A549 (cell line): ENCODE measurements around the gene RLN3.

ENCODE experiments used
- CBX2 ChIP-seq: fragments of 200-600 bp; sonication (generic); IDR thresholded peaks from 2 replicates; pipeline ENCODE4 v1.6.1; 2016; ENCODE audit warnings: low read depth, mild to moderate bottlenecking, borderline replicate concordance
- CTCF ChIP-seq: fragments of >200 bp; sonication (Bioruptor Twin); formaldehyde crosslinking; IDR thresholded peaks from 3 replicates; pipeline ENCODE4 v1.5.1; 2016
- JUNB ChIP-seq: fragments of >200 bp; sonication (Bioruptor Twin); formaldehyde crosslinking; IDR thresholded peaks from 2 replicates; pipeline ENCODE4 v1.6.1; 2016
- MAFK ChIP-seq: fragments of 450-650 bp; IDR thresholded peaks from 2 replicates; pipeline ENCODE4 v1.6.1; 2014; ENCODE audit not compliant: partially characterized antibody
- NR3C1 ChIP-seq: fragments of >200 bp; sonication (Bioruptor Twin); formaldehyde crosslinking; IDR thresholded peaks from 3 replicates; pipeline ENCODE4 v1.6.1; 2017
- POLR2A ChIP-seq: IDR thresholded peaks from 2 replicates; pipeline ENCODE4 v1.6.1; 2012; ENCODE audit warnings: mild to moderate bottlenecking, low read length
- RAD21 ChIP-seq, 2 experiments: fragments of >200 bp in 1 of 2; sonication (Bioruptor Twin) in 1 of 2; formaldehyde crosslinking in 1 of 2; IDR thresholded peaks in 1 of 2; conservative IDR thresholded peaks in 1 of 2; 2 replicates in 1 of 2; 3 replicates in 1 of 2; pipeline ENCODE4 v1.6.1; 2012 to 2018; ENCODE audit warnings: inconsistent platforms in 1 of 2
- RARB ChIP-seq: fragments of 250-450 bp; sonication (Bioruptor Pico); IDR thresholded peaks from 2 replicates; pipeline ENCODE4 v1.8.0; 2021; ENCODE audit warnings: mild to moderate bottlenecking, moderate library complexity
- REST ChIP-seq: fragments of 200-600 bp; sonication (generic); IDR thresholded peaks from 2 replicates; pipeline ENCODE4 v1.6.1; 2016; ENCODE audit warnings: antibody characterized with exemption, mild to moderate bottlenecking, moderate library complexity
- SMC3 ChIP-seq: fragments of >200 bp; sonication (Bioruptor Twin); formaldehyde crosslinking; IDR thresholded peaks from 3 replicates; pipeline ENCODE4 v1.6.1; 2018; ENCODE audit warnings: inconsistent platforms
- USF2 ChIP-seq: fragments of 450-650 bp; IDR thresholded peaks from 2 replicates; pipeline ENCODE4 v1.6.1; 2014; ENCODE audit warnings: antibody characterized with exemption

GRCh38 chr19:14052470-14052869, 24.5 kb downstream of the RLN3 start:
- TF ChIP-seq CTCF = no peak
- TF ChIP-seq MAFK = no peak
- TF ChIP-seq RARB (CRISPR knock-in tag) = no peak
- TF ChIP-seq POLR2A = no peak
- TF ChIP-seq RAD21 (conservative IDR thresholded peaks at IDR 0.05 in 1 of 2, IDR thresholded peaks at IDR 0.05 in 1 of 2) = no peak
- TF ChIP-seq JUNB = no peak
- no peak for TF ChIP-seq SMC3
- no peak for TF ChIP-seq REST
- no peak for TF ChIP-seq NR3C1
- TF ChIP-seq CBX2 = no peak
- no peak for TF ChIP-seq USF2
